H1 (cell line): ENCODE measurements around the gene ZC3H18. TPM values are rescaled to one million over a fixed set of nuclear protein-coding genes. Genes with fewer than 3 reads are reported as not detected.

Source experiments
- EZH2 ChIP-seq: fragments of 200-600 bp; sonication (generic); IDR thresholded peaks from 2 replicates; pipeline ENCODE4 v1.7.1; 2012; ENCODE audit warnings: low read depth, mild to moderate bottlenecking, moderate library complexity, low read length, inconsistent platforms; ENCODE audit not compliant: severe bottlenecking
- KDM4A ChIP-seq: IDR thresholded peaks from one replicate; pipeline ENCODE4 v1.7.1; 2012; ENCODE audit warnings: low read depth, mild to moderate bottlenecking, moderate library complexity, low read length, inconsistent platforms; ENCODE audit not compliant: severe bottlenecking
- polyA plus RNA-seq, 7 experiments: library from polyadenylated mRNA; depleted of rRNA in 3 of 7; stranded (reverse) in 5 of 7; unstranded in 2 of 7; fragments of >200 nt in 5 of 7; fragments of 200-250 nt in 2 of 7; gene quantifications; 1 replicate in 5 of 7; 2 replicates in 1 of 7; 4 replicates in 1 of 7; pipeline versions ENCODE4 v1.2.1 to v1.2.3, GENCODE V29; 2011 to 2013; ENCODE audit warnings: missing spikeins in 2 of 7, mixed read lengths in 2 of 7
- total RNA-seq: library from RNA; stranded (reverse); fragmentation: NEBNext Ultra II Directional; extraction: Animal tissue kit (Norgen Biotek cat#: 25700); gene quantifications from 2 replicates; pipeline ENCODE4 v1.2.1, GENCODE V29; 2021
- TF ChIP-seq, protein P1 (sequence below): fragments of 300-600 bp; sonication (generic); IDR thresholded peaks from 2 replicates; pipeline ENCODE4 v1.7.1; 2012; ENCODE audit warnings: low read length, moderate library complexity, mild to moderate bottlenecking, inconsistent platforms; ENCODE audit not compliant: insufficient replicate concordance

Gene ZC3H18
- total and polyA plus RNA-seq, 2 of the 8 experiments (the other 6 are each of a cell fraction or from before 2014, with no cell fraction given), result 12.1 to 73.2 TPM

DNA sequence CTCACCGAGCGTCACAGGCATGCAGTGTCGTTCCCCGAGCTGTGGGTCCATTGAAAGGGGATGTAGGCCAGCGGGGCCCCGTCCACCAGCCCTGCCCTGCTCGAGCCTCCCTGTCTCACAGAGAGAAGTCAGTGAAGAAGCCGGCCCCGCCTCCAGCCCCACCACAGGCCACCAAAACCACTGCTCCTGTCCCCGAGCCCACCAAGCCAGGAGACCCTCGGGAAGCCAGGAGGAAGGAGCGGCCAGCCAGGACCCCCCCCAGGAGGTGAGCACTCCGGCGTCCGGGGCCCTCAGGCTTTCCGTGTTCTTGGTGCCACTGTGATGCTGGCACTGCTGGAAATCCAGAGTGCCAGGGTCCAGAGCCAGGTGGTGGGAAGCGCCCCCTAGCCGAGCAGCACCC is 54.3 kb downstream of the ZC3H18 start (continued):
- TF ChIP-seq, protein P1, sequence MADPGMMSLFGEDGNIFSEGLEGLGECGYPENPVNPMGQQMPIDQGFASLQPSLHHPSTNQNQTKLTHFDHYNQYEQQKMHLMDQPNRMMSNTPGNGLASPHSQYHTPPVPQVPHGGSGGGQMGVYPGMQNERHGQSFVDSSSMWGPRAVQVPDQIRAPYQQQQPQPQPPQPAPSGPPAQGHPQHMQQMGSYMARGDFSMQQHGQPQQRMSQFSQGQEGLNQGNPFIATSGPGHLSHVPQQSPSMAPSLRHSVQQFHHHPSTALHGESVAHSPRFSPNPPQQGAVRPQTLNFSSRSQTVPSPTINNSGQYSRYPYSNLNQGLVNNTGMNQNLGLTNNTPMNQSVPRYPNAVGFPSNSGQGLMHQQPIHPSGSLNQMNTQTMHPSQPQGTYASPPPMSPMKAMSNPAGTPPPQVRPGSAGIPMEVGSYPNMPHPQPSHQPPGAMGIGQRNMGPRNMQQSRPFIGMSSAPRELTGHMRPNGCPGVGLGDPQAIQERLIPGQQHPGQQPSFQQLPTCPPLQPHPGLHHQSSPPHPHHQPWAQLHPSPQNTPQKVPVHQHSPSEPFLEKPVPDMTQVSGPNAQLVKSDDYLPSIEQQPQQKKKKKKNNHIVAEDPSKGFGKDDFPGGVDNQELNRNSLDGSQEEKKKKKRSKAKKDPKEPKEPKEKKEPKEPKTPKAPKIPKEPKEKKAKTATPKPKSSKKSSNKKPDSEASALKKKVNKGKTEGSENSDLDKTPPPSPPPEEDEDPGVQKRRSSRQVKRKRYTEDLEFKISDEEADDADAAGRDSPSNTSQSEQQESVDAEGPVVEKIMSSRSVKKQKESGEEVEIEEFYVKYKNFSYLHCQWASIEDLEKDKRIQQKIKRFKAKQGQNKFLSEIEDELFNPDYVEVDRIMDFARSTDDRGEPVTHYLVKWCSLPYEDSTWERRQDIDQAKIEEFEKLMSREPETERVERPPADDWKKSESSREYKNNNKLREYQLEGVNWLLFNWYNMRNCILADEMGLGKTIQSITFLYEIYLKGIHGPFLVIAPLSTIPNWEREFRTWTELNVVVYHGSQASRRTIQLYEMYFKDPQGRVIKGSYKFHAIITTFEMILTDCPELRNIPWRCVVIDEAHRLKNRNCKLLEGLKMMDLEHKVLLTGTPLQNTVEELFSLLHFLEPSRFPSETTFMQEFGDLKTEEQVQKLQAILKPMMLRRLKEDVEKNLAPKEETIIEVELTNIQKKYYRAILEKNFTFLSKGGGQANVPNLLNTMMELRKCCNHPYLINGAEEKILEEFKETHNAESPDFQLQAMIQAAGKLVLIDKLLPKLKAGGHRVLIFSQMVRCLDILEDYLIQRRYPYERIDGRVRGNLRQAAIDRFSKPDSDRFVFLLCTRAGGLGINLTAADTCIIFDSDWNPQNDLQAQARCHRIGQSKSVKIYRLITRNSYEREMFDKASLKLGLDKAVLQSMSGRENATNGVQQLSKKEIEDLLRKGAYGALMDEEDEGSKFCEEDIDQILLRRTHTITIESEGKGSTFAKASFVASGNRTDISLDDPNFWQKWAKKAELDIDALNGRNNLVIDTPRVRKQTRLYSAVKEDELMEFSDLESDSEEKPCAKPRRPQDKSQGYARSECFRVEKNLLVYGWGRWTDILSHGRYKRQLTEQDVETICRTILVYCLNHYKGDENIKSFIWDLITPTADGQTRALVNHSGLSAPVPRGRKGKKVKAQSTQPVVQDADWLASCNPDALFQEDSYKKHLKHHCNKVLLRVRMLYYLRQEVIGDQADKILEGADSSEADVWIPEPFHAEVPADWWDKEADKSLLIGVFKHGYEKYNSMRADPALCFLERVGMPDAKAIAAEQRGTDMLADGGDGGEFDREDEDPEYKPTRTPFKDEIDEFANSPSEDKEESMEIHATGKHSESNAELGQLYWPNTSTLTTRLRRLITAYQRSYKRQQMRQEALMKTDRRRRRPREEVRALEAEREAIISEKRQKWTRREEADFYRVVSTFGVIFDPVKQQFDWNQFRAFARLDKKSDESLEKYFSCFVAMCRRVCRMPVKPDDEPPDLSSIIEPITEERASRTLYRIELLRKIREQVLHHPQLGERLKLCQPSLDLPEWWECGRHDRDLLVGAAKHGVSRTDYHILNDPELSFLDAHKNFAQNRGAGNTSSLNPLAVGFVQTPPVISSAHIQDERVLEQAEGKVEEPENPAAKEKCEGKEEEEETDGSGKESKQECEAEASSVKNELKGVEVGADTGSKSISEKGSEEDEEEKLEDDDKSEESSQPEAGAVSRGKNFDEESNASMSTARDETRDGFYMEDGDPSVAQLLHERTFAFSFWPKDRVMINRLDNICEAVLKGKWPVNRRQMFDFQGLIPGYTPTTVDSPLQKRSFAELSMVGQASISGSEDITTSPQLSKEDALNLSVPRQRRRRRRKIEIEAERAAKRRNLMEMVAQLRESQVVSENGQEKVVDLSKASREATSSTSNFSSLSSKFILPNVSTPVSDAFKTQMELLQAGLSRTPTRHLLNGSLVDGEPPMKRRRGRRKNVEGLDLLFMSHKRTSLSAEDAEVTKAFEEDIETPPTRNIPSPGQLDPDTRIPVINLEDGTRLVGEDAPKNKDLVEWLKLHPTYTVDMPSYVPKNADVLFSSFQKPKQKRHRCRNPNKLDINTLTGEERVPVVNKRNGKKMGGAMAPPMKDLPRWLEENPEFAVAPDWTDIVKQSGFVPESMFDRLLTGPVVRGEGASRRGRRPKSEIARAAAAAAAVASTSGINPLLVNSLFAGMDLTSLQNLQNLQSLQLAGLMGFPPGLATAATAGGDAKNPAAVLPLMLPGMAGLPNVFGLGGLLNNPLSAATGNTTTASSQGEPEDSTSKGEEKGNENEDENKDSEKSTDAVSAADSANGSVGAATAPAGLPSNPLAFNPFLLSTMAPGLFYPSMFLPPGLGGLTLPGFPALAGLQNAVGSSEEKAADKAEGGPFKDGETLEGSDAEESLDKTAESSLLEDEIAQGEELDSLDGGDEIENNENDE, result no peak
- no peak for TF ChIP-seq EZH2
- TF ChIP-seq KDM4A, result no peak
